OCI-LY1 (cell line): ENCODE results near the gene MAP7D1.

Experiments
- H2AFZ ChIP-seq: fragments of 200-600 bp; sonication (generic), shearing (Covaris generic); 2 replicates; pipeline ENCODE4 v1.6.0; 2014; ENCODE audit warnings: antibody characterized with exemption, mild to moderate bottlenecking, low read length
- H3F3A ChIP-seq: fragments of 200-600 bp; sonication (generic), shearing (Covaris generic); 2 replicates; pipeline ENCODE4 v1.6.0; 2014; ENCODE audit warnings: mild to moderate bottlenecking, antibody characterized with exemption, low read length, moderate library complexity; ENCODE audit not compliant: insufficient read depth
- H3K27ac ChIP-seq: fragments of 200-600 bp; sonication (generic); 2 replicates; pipeline ENCODE4 v1.5.1; 2014; ENCODE audit warnings: low read length, mixed run types, mild to moderate bottlenecking, low read depth; ENCODE audit not compliant: poor library complexity, severe bottlenecking
- H3K27me3 ChIP-seq: fragments of 200-600 bp; sonication (generic); 2 replicates; pipeline ENCODE4 v1.6.0; 2014; ENCODE audit warnings: antibody characterized with exemption, mild to moderate bottlenecking, low read length, moderate library complexity; ENCODE audit not compliant: insufficient read depth
- H3K36me3 ChIP-seq: fragments of 200-600 bp; sonication (generic); 2 replicates; pipeline ENCODE4 v1.6.1; 2014; ENCODE audit warnings: mild to moderate bottlenecking, antibody characterized with exemption, low read length, moderate library complexity, mixed read lengths; ENCODE audit not compliant: insufficient read depth
- H3K4me1 ChIP-seq: fragments of 200-600 bp; sonication (generic); 2 replicates; pipeline ENCODE4 v1.5.1; 2014; ENCODE audit warnings: mild to moderate bottlenecking, low read length, moderate library complexity; ENCODE audit not compliant: insufficient read depth, severe bottlenecking
- H3K4me2 ChIP-seq: fragments of 200-600 bp; sonication (generic), shearing (Covaris generic); 2 replicates; pipeline ENCODE4 v1.6.1; 2014; ENCODE audit warnings: low read length
- H3K4me3 ChIP-seq: fragments of 200-600 bp; sonication (generic); 2 replicates; pipeline ENCODE4 v1.5.1; 2014; ENCODE audit warnings: low read length, low read depth, mild to moderate bottlenecking, mixed read lengths; ENCODE audit not compliant: poor library complexity, severe bottlenecking
- H3K79me2 ChIP-seq: fragments of 200-600 bp; shearing (Covaris generic); 2 replicates; pipeline ENCODE4 v1.6.1; 2016; ENCODE audit warnings: mixed run types, low read length, mixed read lengths; ENCODE audit not compliant: insufficient read depth
- H3K9ac ChIP-seq: fragments of 200-600 bp; sonication (generic), shearing (Covaris generic); 2 replicates; pipeline ENCODE4 v1.6.1; 2014; ENCODE audit warnings: mild to moderate bottlenecking, low read length, mixed read lengths
- H3K9me2 ChIP-seq: fragments of 200-600 bp; sonication (generic), shearing (Covaris generic); 2 replicates; pipeline ENCODE4 v1.6.1; 2014; ENCODE audit warnings: low read depth, mild to moderate bottlenecking, low read length, mixed read lengths
- H3K9me3 ChIP-seq: fragments of 200-600 bp; shearing (Covaris generic); 2 replicates; pipeline ENCODE4 v1.6.1; 2014; ENCODE audit warnings: low read length, mixed read lengths
- H4K20me1 ChIP-seq: fragments of 200-600 bp; sonication (generic), shearing (Covaris generic); 2 replicates; pipeline ENCODE4 v1.6.0; 2016; ENCODE audit warnings: mild to moderate bottlenecking, low read length; ENCODE audit not compliant: insufficient read depth
- EZH2 ChIP-seq: fragments of 200-600 bp; sonication (generic), shearing (Covaris generic); IDR thresholded peaks from 2 replicates; pipeline ENCODE4 v1.8.0; 2017; ENCODE audit warnings: borderline replicate concordance, mixed run types, mild to moderate bottlenecking, antibody characterized with exemption, low read length, moderate library complexity, mixed read lengths
- TF ChIP-seq, protein P1 (sequence below): fragments of 200-600 bp; sonication (generic), shearing (Covaris generic); IDR thresholded peaks from 2 replicates; pipeline ENCODE4 v1.5.1; 2017; ENCODE audit warnings: mild to moderate bottlenecking, antibody characterized with exemption, low read length, moderate library complexity, mixed read lengths

Gene MAP7D1

DNA sequence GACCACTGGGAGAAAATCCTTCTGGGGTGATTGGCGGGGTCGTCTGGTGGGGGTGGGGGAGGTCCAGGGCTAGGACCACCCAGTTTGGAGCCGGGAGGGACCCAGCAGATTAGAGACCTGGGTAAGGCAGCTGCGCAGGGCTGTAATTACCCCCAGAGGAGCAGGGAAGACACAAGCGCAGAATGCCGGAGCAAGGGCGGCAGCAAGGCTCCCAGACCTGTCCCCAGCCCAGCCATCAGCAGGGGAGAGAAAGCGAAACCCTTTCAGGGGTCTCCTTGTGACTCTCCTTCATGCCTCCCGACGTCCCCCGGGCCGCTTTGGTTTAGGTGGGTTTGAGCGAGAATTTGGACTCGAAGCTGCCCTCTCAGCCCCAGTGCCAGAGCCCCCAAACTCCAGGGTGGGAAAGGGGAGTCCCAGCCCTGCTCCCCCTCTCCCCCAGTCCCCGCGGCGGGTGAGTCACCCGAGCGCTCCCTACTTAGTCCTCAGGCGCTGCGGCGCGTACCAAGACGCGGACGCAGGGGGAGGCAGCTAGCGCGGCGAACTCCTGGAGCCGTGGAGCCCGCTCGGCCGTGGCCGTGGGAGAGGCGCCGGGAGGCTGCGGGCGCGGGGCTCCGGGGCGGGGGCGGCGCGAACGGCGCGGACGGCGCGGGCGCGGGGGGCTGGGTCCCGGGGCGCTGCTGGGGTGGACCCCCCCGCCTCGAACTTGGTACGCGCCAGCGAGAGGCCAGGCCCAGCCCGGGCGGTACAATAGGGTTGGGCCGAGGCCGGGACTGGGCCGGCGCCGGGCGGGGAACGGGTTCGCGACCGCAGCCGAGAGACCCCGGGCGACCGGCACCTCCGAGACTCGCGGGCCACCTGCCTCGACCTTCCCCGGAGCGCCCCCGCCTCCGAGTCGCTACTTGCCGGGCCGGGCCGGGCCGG, at the start of gene MAP7D1:
TSS of gene MAP7D1 (plus strand) at position 753 of the 921 bp plus-strand sequence. CDS start 258 bp downstream, outside the sequence.
- TF ChIP-seq EZH2, result no peak
- TF ChIP-seq, protein P1, sequence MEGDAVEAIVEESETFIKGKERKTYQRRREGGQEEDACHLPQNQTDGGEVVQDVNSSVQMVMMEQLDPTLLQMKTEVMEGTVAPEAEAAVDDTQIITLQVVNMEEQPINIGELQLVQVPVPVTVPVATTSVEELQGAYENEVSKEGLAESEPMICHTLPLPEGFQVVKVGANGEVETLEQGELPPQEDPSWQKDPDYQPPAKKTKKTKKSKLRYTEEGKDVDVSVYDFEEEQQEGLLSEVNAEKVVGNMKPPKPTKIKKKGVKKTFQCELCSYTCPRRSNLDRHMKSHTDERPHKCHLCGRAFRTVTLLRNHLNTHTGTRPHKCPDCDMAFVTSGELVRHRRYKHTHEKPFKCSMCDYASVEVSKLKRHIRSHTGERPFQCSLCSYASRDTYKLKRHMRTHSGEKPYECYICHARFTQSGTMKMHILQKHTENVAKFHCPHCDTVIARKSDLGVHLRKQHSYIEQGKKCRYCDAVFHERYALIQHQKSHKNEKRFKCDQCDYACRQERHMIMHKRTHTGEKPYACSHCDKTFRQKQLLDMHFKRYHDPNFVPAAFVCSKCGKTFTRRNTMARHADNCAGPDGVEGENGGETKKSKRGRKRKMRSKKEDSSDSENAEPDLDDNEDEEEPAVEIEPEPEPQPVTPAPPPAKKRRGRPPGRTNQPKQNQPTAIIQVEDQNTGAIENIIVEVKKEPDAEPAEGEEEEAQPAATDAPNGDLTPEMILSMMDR, result no peak
- peak within 1 kb of the TSS; percentile 72 for H3K4me3 ChIP-seq
- H3K9me3 ChIP-seq, result no peaks in the 10 kb centered on the region
- H3K4me1 ChIP-seq, result peaks cover 59% of the 10 kb centered on the region
- peak within 1 kb of the TSS; percentile 87 for H3K4me2 ChIP-seq
- H3K79me2 ChIP-seq, result peaks cover 33% of the 10 kb centered on the region
- no peak within 1 kb of the TSS for H2AFZ ChIP-seq
- no peaks in the 10 kb centered on the region for H3K36me3 ChIP-seq
- no peaks in the 10 kb centered on the region for H3K27me3 ChIP-seq
- no peaks in the 10 kb centered on the region for H3F3A ChIP-seq
- peak within 1 kb of the TSS; percentile 71 for H3K27ac ChIP-seq
- H4K20me1 ChIP-seq, result no peaks in the 10 kb centered on the region
- no peaks in the 10 kb centered on the region for H3K9me2 ChIP-seq
- H3K9ac ChIP-seq, result peak within 1 kb of the TSS; percentile 98

DNA sequence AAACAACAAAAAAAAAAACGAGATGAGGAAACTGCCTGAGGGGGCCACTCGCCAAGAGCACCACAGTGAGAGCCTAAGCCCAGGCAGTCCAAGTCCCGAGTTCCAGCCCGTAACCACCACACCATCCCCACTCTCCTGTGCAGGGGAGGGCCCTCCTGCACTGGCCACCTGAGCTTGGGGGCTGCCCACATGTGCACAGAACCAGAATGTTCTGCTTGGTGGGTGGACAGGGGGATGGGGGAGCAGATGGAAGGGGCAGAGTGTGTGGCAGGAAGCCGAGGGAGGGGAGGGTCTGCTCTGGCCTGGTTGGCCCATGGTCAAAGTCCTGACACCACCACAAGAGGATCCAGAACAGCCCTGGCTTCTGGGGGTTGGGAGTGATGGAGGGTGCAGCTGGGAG, 49.7 kb upstream of the MAP7D1 start:
- H2AFZ ChIP-seq, result no peak overlapping the region
- no peaks in the 10 kb centered on the region for H3K4me1 ChIP-seq
- no peaks in the 10 kb centered on the region for H3K36me3 ChIP-seq
- no peak overlapping the region for H3K27ac ChIP-seq
- H3K79me2 ChIP-seq, result no peaks in the 10 kb centered on the region
- no peaks in the 10 kb centered on the region for H3F3A ChIP-seq
- H3K9me3 ChIP-seq, result no peaks in the 10 kb centered on the region
- H3K9ac ChIP-seq, result no peak overlapping the region
- no peaks in the 10 kb centered on the region for H3K27me3 ChIP-seq
- H4K20me1 ChIP-seq, result no peaks in the 10 kb centered on the region
- no peaks in the 10 kb centered on the region for H3K9me2 ChIP-seq
- TF ChIP-seq, protein P1, result no peak
- no peak for TF ChIP-seq EZH2
- H3K4me3 ChIP-seq, result no peak overlapping the region
- no peak overlapping the region for H3K4me2 ChIP-seq

DNA sequence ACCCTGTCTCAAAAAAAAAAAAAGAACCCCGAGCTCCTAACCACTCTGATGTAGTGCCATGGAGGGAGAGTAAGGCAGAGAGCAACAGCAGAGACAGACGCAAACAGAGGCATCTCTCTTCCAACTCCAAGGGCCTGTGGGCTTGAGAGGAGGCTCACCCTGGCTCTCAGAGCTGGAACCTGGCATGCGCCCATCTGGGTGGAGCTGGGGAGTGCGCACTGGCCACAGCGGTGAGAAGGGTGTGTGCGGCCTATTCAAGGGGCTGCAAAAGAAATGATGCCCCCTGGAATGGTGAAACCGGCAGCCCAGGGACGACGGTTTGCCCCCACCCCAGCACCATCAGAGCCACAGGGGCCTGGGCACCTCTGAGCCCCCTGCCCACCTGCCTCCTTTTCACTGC, 48.6 kb upstream of the MAP7D1 start:
- no peak overlapping the region for H2AFZ ChIP-seq
- no peaks in the 10 kb centered on the region for H4K20me1 ChIP-seq
- H3F3A ChIP-seq, result no peaks in the 10 kb centered on the region
- TF ChIP-seq, protein P1, result no peak
- TF ChIP-seq EZH2, result no peak
- no peak overlapping the region for H3K4me3 ChIP-seq
- H3K9me2 ChIP-seq, result no peaks in the 10 kb centered on the region
- H3K27ac ChIP-seq, result no peak overlapping the region
- H3K4me1 ChIP-seq, result no peaks in the 10 kb centered on the region
- H3K27me3 ChIP-seq, result no peaks in the 10 kb centered on the region
- H3K9me3 ChIP-seq, result no peaks in the 10 kb centered on the region
- H3K4me2 ChIP-seq, result no peak overlapping the region
- no peak overlapping the region for H3K9ac ChIP-seq
- H3K36me3 ChIP-seq, result no peaks in the 10 kb centered on the region
- no peaks in the 10 kb centered on the region for H3K79me2 ChIP-seq
